ENCODE data around the gene ARRDC2. TPM values are rescaled to one million over a fixed set of nuclear protein-coding genes. Genes with fewer than 3 reads are reported as not detected.
"Not testable (repeated sequence)": the region's sequence is repeated elsewhere in the genome, so short reads cannot be mapped to it uniquely, and the experiment has no call there.

ARRDC2 gene
- total and polyA plus RNA-seq, 2 experiments from 2014 or later = 5.7 to 19.7 TPM

- H3K27me3 ChIP-seq (replicated peaks; ENCODE audit: insufficient read depth) = no peaks in the 10 kb centered on the region
- H3F3A ChIP-seq (ENCODE audit: insufficient read depth) = 0 out of 2 replicates have a peak, but pooled peaks cover 4% of the 10 kb centered on the region
- no peaks in the 10 kb centered on the region for H4K20me1 ChIP-seq (ENCODE audit: insufficient read depth)
- in situ Hi-C loops (cut with MboI) = loop anchor here (10.0 kb wide), 1 partner anchor 54 kb away; no protein-coding TSS in a partner anchor
- peak overlapping the region; percentile 80 for H3K4me2 ChIP-seq (ENCODE audit: unreplicated experiment)
- H3K79me2 ChIP-seq (ENCODE audit: insufficient read depth) = peaks cover 21% of the 10 kb centered on the region
- DNase-seq = peak; percentile 96
- H3K4me1 ChIP-seq (ENCODE audit: insufficient read depth) = peaks cover 9% of the 10 kb centered on the region; the same call in 1 of the 2 replicates
- WGBS, 2 experiments (ENCODE audit: low coverage in 1 of 2, low lambda C conversion rate in 2 of 2, missing lambda C conversion rate in 2 of 2) = 1 to 3% methylated on average over 62 to 75 of the region's 105 CpGs
- H3K27ac ChIP-seq = peak overlapping the region; percentile 75
- peak overlapping the region; percentile 88 for H3K9ac ChIP-seq
- peak overlapping the region; percentile 79 for H2AFZ ChIP-seq
- no peaks in the 10 kb centered on the region for H3K36me3 ChIP-seq (ENCODE audit: low read depth)
- H3K4me3 ChIP-seq = peak overlapping the region; percentile 90
- no peak for TF ChIP-seq EZH2 (IDR thresholded peaks at IDR 0.05; ENCODE audit: insufficient read depth, poor library complexity, severe bottlenecking)
- TF ChIP-seq EZH2phosphoT487 (IDR thresholded peaks at IDR 0.05; ENCODE audit: insufficient read depth, low read depth) = no peak
- no peaks in the 10 kb centered on the region for H3K9me2 ChIP-seq (ENCODE audit: insufficient read depth)
- H3K9me3 ChIP-seq (ENCODE audit: low read depth) = no peaks in the 10 kb centered on the region
These were observed 6.8 kb upstream of the ARRDC2 start for GRCh38 chr19:18000915-18001776.

GRCh38 chr19:18001777-18002345, 6.1 kb upstream of the ARRDC2 start:
- WGBS, 2 experiments (ENCODE audit: low coverage in 1 of 2, low lambda C conversion rate in 2 of 2, missing lambda C conversion rate in 2 of 2) = 31 to 38% methylated on average over 10 to 15 of the region's 15 CpGs
- Histone ChIP-seq H3K9ac (peak overlapping the region; percentile 88), H3K4me2 (ENCODE audit: unreplicated experiment) (peak overlapping the region; percentile 80), H3K79me2 (ENCODE audit: insufficient read depth) (peaks cover 21% of the 10 kb centered on the region), H3K36me3 (ENCODE audit: low read depth) (no peaks in the 10 kb centered on the region), H3K27me3 (replicated peaks; ENCODE audit: insufficient read depth) (no peaks in the 10 kb centered on the region), H3K9me2 (ENCODE audit: insufficient read depth) (no peaks in the 10 kb centered on the region), H3K4me3 (peak overlapping the region; percentile 90), H2AFZ (peak overlapping the region; percentile 79), H3K27ac (peak overlapping the region; percentile 75; the same call in 1 of the 2 replicates), H4K20me1 (ENCODE audit: insufficient read depth) (no peaks in the 10 kb centered on the region), H3K9me3 (ENCODE audit: low read depth) (no peaks in the 10 kb centered on the region), H3K4me1 (ENCODE audit: insufficient read depth) (peaks cover 9% of the 10 kb centered on the region; the same call in 1 of the 2 replicates), H3F3A (ENCODE audit: insufficient read depth) (0 out of 2 replicates have a peak, but pooled peaks cover 9% of the 10 kb centered on the region)
- in situ Hi-C loops (cut with MboI) = loop anchor here (10.0 kb wide), 1 partner anchor 53 kb away; no protein-coding TSS in a partner anchor
- TF ChIP-seq EZH2 (IDR thresholded peaks at IDR 0.05; ENCODE audit: insufficient read depth, poor library complexity, severe bottlenecking) (no peak), EZH2phosphoT487 (IDR thresholded peaks at IDR 0.05; ENCODE audit: insufficient read depth, low read depth) (no peak)
- peak; percentile 59 for DNase-seq

- in situ Hi-C loops (cut with MboI) = loop anchor here (10.0 kb wide), 1 partner anchor 52 kb away; no protein-coding TSS in a partner anchor
- Histone ChIP-seq H3K9me2 (ENCODE audit: insufficient read depth) (no peaks in the 10 kb centered on the region), H3K9me3 (ENCODE audit: low read depth) (no peaks in the 10 kb centered on the region), H3K4me3 (peak overlapping the region; percentile 90), H2AFZ (no peak overlapping the region), H4K20me1 (ENCODE audit: insufficient read depth) (no peaks in the 10 kb centered on the region), H3K27me3 (replicated peaks; ENCODE audit: insufficient read depth) (no peaks in the 10 kb centered on the region), H3K79me2 (ENCODE audit: insufficient read depth) (peaks cover 21% of the 10 kb centered on the region), H3K4me2 (ENCODE audit: unreplicated experiment) (no peak overlapping the region), H3K27ac (no peak overlapping the region), H3K9ac (peak overlapping the region; percentile 88), H3F3A (ENCODE audit: insufficient read depth) (0 out of 2 replicates have a peak, but pooled peaks cover 9% of the 10 kb centered on the region), H3K36me3 (ENCODE audit: low read depth) (no peaks in the 10 kb centered on the region), H3K4me1 (ENCODE audit: insufficient read depth) (peaks cover 9% of the 10 kb centered on the region; the same call in 1 of the 2 replicates)
- 94% methylated on average over 22 to 27 of the region's 27 CpGs for WGBS, 2 experiments (ENCODE audit: low coverage in 1 of 2, low lambda C conversion rate in 2 of 2, missing lambda C conversion rate in 2 of 2)
- DNase-seq = no peak
- TF ChIP-seq EZH2phosphoT487 (IDR thresholded peaks at IDR 0.05; ENCODE audit: insufficient read depth, low read depth) (no peak), EZH2 (IDR thresholded peaks at IDR 0.05; ENCODE audit: insufficient read depth, poor library complexity, severe bottlenecking) (no peak)
These were observed 5.6 kb upstream of the ARRDC2 start for GRCh38 chr19:18002347-18002850.

GRCh38 chr19:18005750-18006149, 2.2 kb upstream of the ARRDC2 start:
- H3K9me2 ChIP-seq (ENCODE audit: insufficient read depth); H2AFZ ChIP-seq: not testable (repeated sequence)
- WGBS, 2 experiments (ENCODE audit: low coverage in 1 of 2, low lambda C conversion rate in 2 of 2, missing lambda C conversion rate in 2 of 2) = 93 to 97% methylated on average over 3 to 35 of the region's 35 CpGs

More at GRCh38 chr19:18005750-18006149, 2.2 kb upstream of the ARRDC2 start:
- not testable (repeated sequence) for H4K20me1 ChIP-seq (ENCODE audit: insufficient read depth); H3K27me3 ChIP-seq (replicated peaks; ENCODE audit: insufficient read depth); H3K27ac ChIP-seq; H3K4me2 ChIP-seq (ENCODE audit: unreplicated experiment); H3K9me3 ChIP-seq (ENCODE audit: low read depth); H3K36me3 ChIP-seq (ENCODE audit: low read depth); H3F3A ChIP-seq (ENCODE audit: insufficient read depth); H3K4me3 ChIP-seq; DNase-seq; H3K9ac ChIP-seq
- in situ Hi-C loops (cut with MboI) = loop anchor here (10.0 kb wide), 1 partner anchor 49 kb away; no protein-coding TSS in a partner anchor
- H3K79me2 ChIP-seq (ENCODE audit: insufficient read depth) = peaks cover 21% of the 10 kb centered on the region
- H3K4me1 ChIP-seq (ENCODE audit: insufficient read depth) = peaks cover 14% of the 10 kb centered on the region

Measured in GM23248 (cell line).